ENCODE data around the gene KLHL30.
"Not testable (repeated sequence)": the region's sequence is repeated elsewhere in the genome, so short reads cannot be mapped to it uniquely, and the experiment has no call there.

The KLHL30 gene

GRCh38 chr2:238101891-238102841, 36.3 kb upstream of the KLHL30 start:
- DNase-seq (ENCODE audit: low read depth) = no peak

- DNase-seq (ENCODE audit: low read depth) = no peak
These were observed 35.6 kb upstream of the KLHL30 start for GRCh38 chr2:238102865-238103264.

GRCh38 chr2:238103465-238104225, 34.8 kb upstream of the KLHL30 start:
- no peak for DNase-seq (ENCODE audit: low read depth)

GRCh38 chr2:238104226-238104690, 34.2 kb upstream of the KLHL30 start:
- no peak for DNase-seq (ENCODE audit: low read depth)

GRCh38 chr2:238104691-238105371, 33.6 kb upstream of the KLHL30 start:
- DNase-seq (ENCODE audit: low read depth) = no peak

- no peak for DNase-seq (ENCODE audit: low read depth)
These were observed 32.7 kb upstream of the KLHL30 start for GRCh38 chr2:238105506-238106338.

- DNase-seq (ENCODE audit: low read depth) = no peak
These were observed 32.1 kb upstream of the KLHL30 start for GRCh38 chr2:238106339-238106697.

GRCh38 chr2:238106698-238107524, 31.6 kb upstream of the KLHL30 start:
- no peak for DNase-seq (ENCODE audit: low read depth)

GRCh38 chr2:238107525-238108422, 30.7 kb upstream of the KLHL30 start:
- DNase-seq (ENCODE audit: low read depth) = no peak

- no peak for DNase-seq (ENCODE audit: low read depth)
These were observed 29.9 kb upstream of the KLHL30 start for GRCh38 chr2:238108423-238109183.

- no peak for DNase-seq (ENCODE audit: low read depth)
These were observed 24.9 kb upstream of the KLHL30 start for GRCh38 chr2:238113611-238114010.

- DNase-seq (ENCODE audit: low read depth) = no peak
These were observed 24.1 kb upstream of the KLHL30 start for GRCh38 chr2:238114331-238114841.

- no peak for DNase-seq (ENCODE audit: low read depth)
These were observed 23.4 kb upstream of the KLHL30 start for GRCh38 chr2:238114851-238115660.

GRCh38 chr2:238115709-238116108, 22.8 kb upstream of the KLHL30 start:
- DNase-seq (ENCODE audit: low read depth) = not testable (repeated sequence)

GRCh38 chr2:238116298-238117198, 21.9 kb upstream of the KLHL30 start:
- DNase-seq (ENCODE audit: low read depth) = no peak
